ENCODE data around the gene RFNG. TPM values are rescaled to one million over a fixed set of nuclear protein-coding genes. Genes with fewer than 3 reads are reported as not detected.

Gene RFNG
- total RNA-seq, 6 experiments from 2014 or later, result 29.9 to 53.3 (median 43.7) TPM

DNA sequence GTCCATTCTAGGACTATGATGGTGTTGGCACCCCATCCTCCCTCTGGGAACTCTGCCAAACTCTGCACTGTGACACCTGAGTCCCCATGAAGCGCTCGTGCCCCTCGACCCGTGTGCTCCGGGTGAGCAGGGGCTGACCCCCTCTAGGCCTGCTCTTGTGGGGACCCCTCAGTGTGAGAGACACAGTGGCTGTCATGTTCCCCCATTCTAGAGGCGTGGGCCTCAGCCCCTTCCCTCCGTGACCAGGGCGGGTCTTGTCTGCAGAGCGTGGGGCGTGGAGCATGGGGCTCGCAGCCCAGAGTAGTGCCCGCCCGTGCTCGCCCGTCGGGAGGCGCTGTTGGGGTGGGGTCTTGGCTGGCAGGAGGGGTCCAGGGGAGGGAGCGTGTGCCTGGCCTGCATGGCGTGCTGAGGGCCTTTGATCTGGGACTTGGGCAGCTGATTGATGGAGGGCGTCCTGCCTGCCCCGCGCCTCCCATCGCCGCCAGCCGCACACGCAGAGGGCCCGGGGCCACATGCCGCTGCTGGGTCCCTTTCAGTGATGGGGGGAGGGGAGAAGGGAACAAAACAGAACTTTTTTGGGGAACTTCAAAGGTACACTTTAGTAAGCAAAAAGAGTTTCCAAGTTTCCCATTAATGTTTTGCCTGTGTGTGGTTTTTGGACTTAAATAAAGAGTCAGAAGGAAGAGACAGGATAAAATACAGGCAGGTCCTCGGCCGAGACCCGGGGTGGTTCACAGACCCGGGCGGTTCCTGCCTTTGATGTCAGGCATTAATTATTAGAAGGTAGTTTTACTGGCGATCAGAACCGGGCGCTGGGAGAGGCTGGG, 51.4 kb downstream of the RFNG start:
- no peak for TF ChIP-seq POLR2A (IDR thresholded peaks at IDR 0.05)
- TF ChIP-seq CTCF (IDR thresholded peaks at IDR 0.05), result no peak
- ATAC-seq (peak in 3 of 4 donors; percentile 2 to 38 (median 34)), DNase-seq (no peak)
- intact Hi-C loops (cut with DNase I), result no loop called here
- H3K36me3 ChIP-seq, result no peaks in the 10 kb centered on the region
- H3K27ac ChIP-seq, result peak overlapping the region in 1 of 3 donors; percentile 24
- no peaks in the 10 kb centered on the region for H3K9me3 ChIP-seq
- no peak overlapping the region for H3K4me3 ChIP-seq
- H3K4me1 ChIP-seq, result peaks cover 0 to 24% (median 9%) of the 10 kb centered on the region in 4 donors
- 43% methylated on average over 18 of the region's 36 CpGs for WGBS (ENCODE audit: insufficient coverage, low coverage, low lambda C conversion rate, missing lambda C conversion rate)
- H3K27me3 ChIP-seq, result no peaks in the 10 kb centered on the region

DNA sequence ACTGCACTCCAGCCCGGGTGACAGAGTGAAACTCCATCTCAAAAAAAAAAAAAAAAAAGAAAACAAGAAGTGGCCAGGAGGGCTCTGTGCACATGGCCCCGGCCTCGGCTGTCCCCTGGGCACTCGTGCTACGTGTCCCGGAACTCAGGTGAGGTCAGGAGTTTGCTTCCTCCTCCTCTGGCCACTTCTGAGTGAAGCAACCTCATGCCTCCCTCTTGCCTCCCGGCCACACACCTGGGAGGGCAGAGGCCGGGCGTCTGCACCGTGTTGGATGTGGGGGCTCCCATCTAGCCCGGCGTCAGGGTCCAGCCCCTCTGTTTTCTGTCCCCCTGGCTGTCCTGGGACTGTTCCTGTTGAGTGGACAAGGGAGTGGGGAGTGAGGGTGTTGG, 52.0 kb downstream of the RFNG start:
- Histone ChIP-seq H3K9me3 (no peaks in the 10 kb centered on the region), H3K27me3 (no peaks in the 10 kb centered on the region), H3K4me3 (no peak overlapping the region), H3K4me1 (peaks cover 0 to 24% (median 9%) of the 10 kb centered on the region in 4 donors), H3K36me3 (no peaks in the 10 kb centered on the region), H3K27ac (no peak overlapping the region)
- 46% methylated on average over 9 of the region's 12 CpGs for WGBS (ENCODE audit: insufficient coverage, low coverage, low lambda C conversion rate, missing lambda C conversion rate)
- peak in 1 of 3 donors; percentile 21 for DNase-seq
- no peak for TF ChIP-seq CTCF (IDR thresholded peaks at IDR 0.05)
- ATAC-seq, result peak; percentile 26 to 56 (median 38)
- intact Hi-C loops (cut with DNase I), result no loop called here

GRCh38 chr17:81998691-81999438, 52.7 kb downstream of the RFNG start:
- WGBS (ENCODE audit: insufficient coverage, low coverage, low lambda C conversion rate, missing lambda C conversion rate), result 42% methylated on average over 3 of the region's 14 CpGs
- TF ChIP-seq POLR2A (IDR thresholded peaks at IDR 0.05) (no peak), CTCF (IDR thresholded peaks at IDR 0.05) (no peak)
- Histone ChIP-seq H3K27ac (no peak overlapping the region), H3K9me3 (no peaks in the 10 kb centered on the region), H3K4me1 (peaks cover 0 to 24% (median 9%) of the 10 kb centered on the region in 4 donors), H3K4me3 (no peak overlapping the region), H3K36me3 (no peaks in the 10 kb centered on the region), H3K27me3 (no peaks in the 10 kb centered on the region)
- intact Hi-C loops (cut with DNase I), result no loop called here
- no peak for DNase-seq
- no peak for ATAC-seq

GRCh38 chr17:81998212-81998611, 53.4 kb downstream of the RFNG start:
- ATAC-seq (no peak), DNase-seq (no peak)
- Histone ChIP-seq H3K36me3 (no peaks in the 10 kb centered on the region), H3K4me1 (peaks cover 0 to 24% (median 9%) of the 10 kb centered on the region in 4 donors), H3K27me3 (no peaks in the 10 kb centered on the region), H3K9me3 (no peaks in the 10 kb centered on the region), H3K4me3 (no peak overlapping the region), H3K27ac (no peak overlapping the region)
- intact Hi-C loops (cut with DNase I), result no loop called here
- whole genome bisulfite sequencing (ENCODE audit: insufficient coverage, low coverage, low lambda C conversion rate, missing lambda C conversion rate), result 97% methylated on average over 4 of the region's 7 CpGs
- TF ChIP-seq CTCF (IDR thresholded peaks at IDR 0.05), result no peak
- no peak for TF ChIP-seq POLR2A (IDR thresholded peaks at IDR 0.05)

Other genes with a start within 250 kb of the RFNG start
- 100 to 1,000 TPM in 2 of 6 experiments, 10 to 100 TPM in 4; 39.5 to 146 (median 68.5) TPM for gene GCGR, start 247.7 kb downstream of the RFNG start, total RNA-seq
- gene MCRIP1, start 218.5 kb downstream of the RFNG start, total RNA-seq, result 10 to 100 TPM; 19.0 to 32.6 (median 25.7) TPM
- gene PPP1R27, start 216.8 kb downstream of the RFNG start, total RNA-seq, result under 1 TPM in 3 of 6 experiments, not detected in 3; 0.27 to 0.62 (median 0.40) TPM
- 1,000 to 10,000 TPM in 5 of 6 experiments, 100 to 1,000 TPM in 1; 856 to 5,039 (median 1,455) TPM for gene P4HB, start 191.3 kb downstream of the RFNG start, total RNA-seq
- gene ARHGDIA, start 180.5 kb downstream of the RFNG start, total RNA-seq, result 100 to 1,000 TPM in 5 of 6 experiments, 10 to 100 TPM in 1; 92.4 to 162 (median 137) TPM
- 10 to 100 TPM; 11.6 to 20.3 (median 18.8) TPM for gene ALYREF, start 160.2 kb downstream of the RFNG start, total RNA-seq
- 100 to 1,000 TPM in 1 of 6 experiments, 10 to 100 TPM in 5; 54.3 to 101 (median 73.3) TPM for gene ANAPC11, start 160.1 kb downstream of the RFNG start, total RNA-seq
- gene NPB, start 149.6 kb downstream of the RFNG start, total RNA-seq, result 1 to 10 TPM in 2 of 6 experiments, under 1 TPM in 2, not detected in 2; 0.12 to 1.5 (median 0.87) TPM
- gene PCYT2, start 140.4 kb downstream of the RFNG start, total RNA-seq, result 100 to 1,000 TPM in 1 of 6 experiments, 10 to 100 TPM in 5; 63.5 to 103 (median 89.3) TPM
- gene SIRT7, start 133.6 kb downstream of the RFNG start, total RNA-seq, result 10 to 100 TPM in 4 of 6 experiments, 1 to 10 TPM in 2; 7.4 to 15.0 (median 12.2) TPM
- 10 to 100 TPM in 2 of 6 experiments, 1 to 10 TPM in 4; 7.4 to 12.9 (median 9.2) TPM for gene MAFG, start 124.1 kb downstream of the RFNG start, total RNA-seq
- gene PYCR1, start 114.5 kb downstream of the RFNG start, total RNA-seq, result 10 to 100 TPM in 1 of 6 experiments, 1 to 10 TPM in 5; 3.2 to 10.6 (median 5.1) TPM
- gene MYADML2, start 104.6 kb downstream of the RFNG start, total RNA-seq, result not detected
- 1 to 10 TPM; 1.2 to 7.6 (median 3.0) TPM for gene NOTUM, start 90.6 kb downstream of the RFNG start, total RNA-seq
- 10 to 100 TPM; 24.4 to 55.6 (median 32.9) TPM for gene ASPSCR1, start 74.2 kb downstream of the RFNG start, total RNA-seq
- 10 to 100 TPM; 27.3 to 81.1 (median 47.8) TPM for gene CENPX, start 28.9 kb downstream of the RFNG start, total RNA-seq
- 10 to 100 TPM in 3 of 6 experiments, 1 to 10 TPM in 3; 4.9 to 15.6 (median 11.9) TPM for gene LRRC45, start 28.5 kb downstream of the RFNG start, total RNA-seq
- 1 to 10 TPM; 3.4 to 9.0 (median 5.4) TPM for gene RAC3, start 20.1 kb downstream of the RFNG start, total RNA-seq
- gene DCXR, start 14.1 kb downstream of the RFNG start, total RNA-seq, result 1,000 to 10,000 TPM in 2 of 6 experiments, 100 to 1,000 TPM in 4; 389 to 1,607 (median 735) TPM
- 10 to 100 TPM; 46.5 to 93.5 (median 62.1) TPM for gene GPS1, start 87 bp upstream of the RFNG start, total RNA-seq
- gene DUS1L, start 14.0 kb upstream of the RFNG start, total RNA-seq, result 100 to 1,000 TPM in 2 of 6 experiments, 10 to 100 TPM in 4; 61.8 to 115 (median 89.9) TPM
- gene FASN, start 46.4 kb upstream of the RFNG start, total RNA-seq, result 100 to 1,000 TPM in 4 of 6 experiments, 10 to 100 TPM in 2; 76.5 to 290 (median 217) TPM
- 10 to 100 TPM; 10.1 to 37.4 (median 17.2) TPM for gene CCDC57, start 161.0 kb upstream of the RFNG start, total RNA-seq
- 10 to 100 TPM in 2 of 6 experiments, 1 to 10 TPM in 4; 4.1 to 34.0 (median 7.3) TPM for gene SLC16A3, start 177.2 kb upstream of the RFNG start, total RNA-seq
- 10 to 100 TPM; 32.7 to 73.0 (median 45.9) TPM for gene CSNK1D, start 221.9 kb upstream of the RFNG start, total RNA-seq

All from right lobe of liver (tissue), 6 donors.